ENCODE data around the gene NYAP1.

- no peak for TF ChIP-seq EZH2 (IDR thresholded peaks at IDR 0.05; ENCODE audit: borderline replicate concordance)
- TF ChIP-seq, protein P1, sequence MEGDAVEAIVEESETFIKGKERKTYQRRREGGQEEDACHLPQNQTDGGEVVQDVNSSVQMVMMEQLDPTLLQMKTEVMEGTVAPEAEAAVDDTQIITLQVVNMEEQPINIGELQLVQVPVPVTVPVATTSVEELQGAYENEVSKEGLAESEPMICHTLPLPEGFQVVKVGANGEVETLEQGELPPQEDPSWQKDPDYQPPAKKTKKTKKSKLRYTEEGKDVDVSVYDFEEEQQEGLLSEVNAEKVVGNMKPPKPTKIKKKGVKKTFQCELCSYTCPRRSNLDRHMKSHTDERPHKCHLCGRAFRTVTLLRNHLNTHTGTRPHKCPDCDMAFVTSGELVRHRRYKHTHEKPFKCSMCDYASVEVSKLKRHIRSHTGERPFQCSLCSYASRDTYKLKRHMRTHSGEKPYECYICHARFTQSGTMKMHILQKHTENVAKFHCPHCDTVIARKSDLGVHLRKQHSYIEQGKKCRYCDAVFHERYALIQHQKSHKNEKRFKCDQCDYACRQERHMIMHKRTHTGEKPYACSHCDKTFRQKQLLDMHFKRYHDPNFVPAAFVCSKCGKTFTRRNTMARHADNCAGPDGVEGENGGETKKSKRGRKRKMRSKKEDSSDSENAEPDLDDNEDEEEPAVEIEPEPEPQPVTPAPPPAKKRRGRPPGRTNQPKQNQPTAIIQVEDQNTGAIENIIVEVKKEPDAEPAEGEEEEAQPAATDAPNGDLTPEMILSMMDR (IDR thresholded peaks at IDR 0.05; ENCODE audit: poor library complexity) = no peak
Observed at GRCh38 chr7:100484673-100485045, 932 bp downstream of the NYAP1 start.
